NB4 (cell line): Measurements from ENCODE around the gene EIF2B5.
A peak's percentile ranks its signal among the peaks of the same experiment; 100 is the strongest.

Experiments
- DNase-seq: peaks from one replicate; pipeline ENCODE4 v3.0.0; 2010; ENCODE audit warnings: low read depth
- H3K4me3 ChIP-seq: one replicate; pipeline ENCODE4 v1.5.1; 2011; ENCODE audit warnings: mild to moderate bottlenecking, low read depth, low read length, moderate library complexity
- CTCF ChIP-seq: IDR thresholded peaks from one replicate; pipeline ENCODE4 v1.5.1; 2012; ENCODE audit warnings: low read depth, low read length
- MAX ChIP-seq: IDR thresholded peaks from 2 replicates; pipeline ENCODE4 v1.6.1; 2011; ENCODE audit warnings: low read depth, low read length
- MYC ChIP-seq: IDR thresholded peaks from 2 replicates; pipeline ENCODE4 v1.6.1; 2011; ENCODE audit warnings: low read depth, low read length
- POLR2A ChIP-seq: IDR thresholded peaks from 2 replicates; pipeline ENCODE4 v1.6.1; 2011; ENCODE audit warnings: mild to moderate bottlenecking; ENCODE audit not compliant: insufficient read length; ENCODE audit errors: extremely low read depth

The EIF2B5 gene

GRCh38 chr3:184135149-184135910, at the start of gene EIF2B5:
TSS of gene EIF2B5 (plus strand) at chr3:184135358. CDS start at chr3:184135386, 28 bp downstream.
- peak; percentile 95 for DNase-seq
- H3K4me3 ChIP-seq: peak within 1 kb of the TSS; percentile 100
- TF ChIP-seq MAX (peak; percentile 52), POLR2A (peak; percentile 82), MYC (no peak; the same call in 1 of the 2 replicates), CTCF (peak; percentile 8)

- DNase-seq: peak; percentile 80
- TF ChIP-seq CTCF: no peak
- no peak overlapping the region for H3K4me3 ChIP-seq
These were observed 49.7 kb upstream of the EIF2B5 start for GRCh38 chr3:184085389-184085852.

- no peak for DNase-seq
- TF ChIP-seq MAX (no peak), POLR2A (no peak), CTCF (no peak), MYC (no peak)
- no peak overlapping the region for H3K4me3 ChIP-seq
These were observed 43.0 kb upstream of the EIF2B5 start for GRCh38 chr3:184092199-184092598.

GRCh38 chr3:184096811-184097383, 38.3 kb upstream of the EIF2B5 start, which contains the start of gene HTR3E:
TSS of gene HTR3E (plus strand) at chr3:184097064. CDS start at chr3:184097530, 466 bp downstream.
- TF ChIP-seq CTCF (no peak), MAX (no peak), POLR2A (no peak), MYC (no peak)
- DNase-seq: no peak

GRCh38 chr3:184097556-184097955, 37.6 kb upstream of the EIF2B5 start:
- DNase-seq: no peak
- H3K4me3 ChIP-seq: no peak overlapping the region
- no peak for TF ChIP-seq MAX
- no peak for TF ChIP-seq POLR2A
- TF ChIP-seq MYC: no peak
- no peak for TF ChIP-seq CTCF

More at GRCh38 chr3:184096811-184097383, 38.3 kb upstream of the EIF2B5 start, which contains the start of gene HTR3E:
- no peak within 1 kb of the TSS for H3K4me3 ChIP-seq
